COLO668 (cell line): ENCODE data around the gene MAB21L4.

Experiments used
- DNase-seq: peaks from one replicate; lab custom pipeline; 2025; ENCODE audit not compliant: unreplicated experiment; lab: John Stamatoyannopoulos, UW

MAB21L4 gene

GRCh38 chr2:240913810-240914644 lies 18.1 kb upstream of the MAB21L4 start:
- peak; percentile 56 for DNase-seq

- DNase-seq: no peak
These were observed 17.2 kb upstream of the MAB21L4 start for GRCh38 chr2:240912878-240913809.

GRCh38 chr2:240911641-240912265 lies 15.8 kb upstream of the MAB21L4 start:
- DNase-seq: no peak

- no peak for DNase-seq
These were observed 13.4 kb upstream of the MAB21L4 start for GRCh38 chr2:240909216-240909974.

GRCh38 chr2:240906911-240907590 lies 11.1 kb upstream of the MAB21L4 start:
- no peak for DNase-seq

GRCh38 chr2:240906141-240906910 lies 10.4 kb upstream of the MAB21L4 start, which contains the start of gene CROCC2:
TSS of gene CROCC2 (plus strand) at chr2:240906336. CDS start at chr2:240906514, 178 bp downstream.
- DNase-seq: peak; percentile 34

- DNase-seq: no peak
These were observed 9.3 kb upstream of the MAB21L4 start for GRCh38 chr2:240905176-240905781.

GRCh38 chr2:240904216-240905175 lies 8.5 kb upstream of the MAB21L4 start:
- DNase-seq: no peak

- no peak for DNase-seq
These were observed 7.5 kb upstream of the MAB21L4 start for GRCh38 chr2:240903191-240904060.

- DNase-seq: no peak
These were observed 6.7 kb upstream of the MAB21L4 start for GRCh38 chr2:240902615-240903041.

GRCh38 chr2:240901986-240902614 lies 6.1 kb upstream of the MAB21L4 start:
- no peak for DNase-seq

- no peak for DNase-seq
These were observed 4.3 kb upstream of the MAB21L4 start for GRCh38 chr2:240900141-240900860.

- DNase-seq: no peak
These were observed 3.5 kb upstream of the MAB21L4 start for GRCh38 chr2:240899468-240899865.

GRCh38 chr2:240898731-240899467 lies 2.9 kb upstream of the MAB21L4 start:
- no peak for DNase-seq
